GM12892 (cell line): Measurements from ENCODE around the gene ANKRD17.
A peak's percentile ranks its signal among the peaks of the same experiment; 100 is the strongest.
"Not testable (repeated sequence)": the region's sequence is repeated elsewhere in the genome, so short reads cannot be mapped to it uniquely, and the experiment has no call there.

Experiments
- DNase-seq: peaks from one replicate; pipeline ENCODE4 v3.0.0; 2011; ENCODE audit not compliant: insufficient read length
- FAIRE-seq: peaks from 2 replicates; lab custom pipeline; 2011; peaks lifted over from hg19 to GRCh38; lab: Jason Lieb, UNC
- POLR2A ChIP-seq: IDR thresholded peaks from 2 replicates; pipeline ENCODE4 v1.6.1; 2011; ENCODE audit warnings: low read depth, low read length, control low read depth
- POLR2AphosphoS5 ChIP-seq: IDR thresholded peaks from 2 replicates; pipeline ENCODE4 v1.6.1; 2011; ENCODE audit warnings: low read depth, low read length, control low read depth
- TAF1 ChIP-seq: IDR thresholded peaks from 2 replicates; pipeline ENCODE4 v1.6.1; 2011; ENCODE audit warnings: low read depth, mild to moderate bottlenecking, control low read depth, low read length, borderline replicate concordance

The ANKRD17 gene

DNA sequence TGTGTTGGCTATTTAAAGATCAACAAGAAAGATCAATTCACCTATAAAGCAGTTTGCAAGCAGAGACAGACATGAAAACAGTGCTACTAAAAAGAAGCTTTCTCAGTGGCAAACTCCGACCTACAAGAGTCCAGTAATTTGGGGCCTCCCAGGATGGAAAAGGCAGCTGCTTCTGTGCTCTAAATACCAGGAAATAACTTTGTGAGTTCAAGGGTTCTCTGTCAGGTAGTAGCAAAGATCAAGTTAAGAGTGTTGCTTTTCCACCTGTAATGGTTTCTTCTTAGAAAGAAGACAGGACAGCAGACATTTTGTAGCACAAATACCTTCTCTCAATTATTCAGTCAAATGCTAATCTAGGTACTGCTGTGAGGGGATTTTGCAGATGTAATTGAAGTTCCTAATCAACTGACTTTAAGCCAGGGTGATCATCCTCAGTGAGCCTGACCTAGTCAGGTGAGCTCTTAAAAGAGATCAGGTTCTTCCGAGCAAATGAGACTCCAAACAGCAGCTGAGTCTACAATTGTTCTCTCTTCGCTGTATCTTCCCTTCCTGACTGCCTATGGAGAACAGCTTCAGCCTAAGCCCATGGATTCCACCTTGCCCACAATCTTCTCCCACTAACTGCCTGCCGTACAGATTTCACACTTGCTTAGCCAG is 13.5 kb downstream of the ANKRD17 start:
- DNase-seq (no peak), FAIRE-seq (no peak)
- no peak for TF ChIP-seq POLR2A
- TF ChIP-seq TAF1: no peak
- no peak for TF ChIP-seq POLR2AphosphoS5

DNA sequence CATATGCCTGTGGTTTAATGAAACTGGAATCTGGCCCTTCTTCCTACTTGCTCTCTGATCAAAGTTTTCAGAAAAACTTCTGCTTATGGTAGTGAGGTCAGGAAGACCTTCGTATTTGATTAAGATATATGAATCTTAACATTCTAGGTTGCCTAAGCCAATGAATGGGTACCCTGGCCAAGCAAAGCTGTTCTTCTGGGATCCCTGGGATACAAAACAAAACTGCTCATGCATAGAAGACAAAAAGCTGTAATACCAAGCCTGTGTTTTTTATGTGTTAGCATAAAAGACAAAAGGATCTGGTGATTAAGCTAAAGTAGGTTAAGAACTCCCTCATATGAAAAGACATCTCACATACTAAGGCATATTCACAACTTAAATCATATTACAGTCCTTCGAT is 21.6 kb downstream of the ANKRD17 start:
- FAIRE-seq (no peak), DNase-seq (no peak)
- no peak for TF ChIP-seq TAF1
- TF ChIP-seq POLR2A: no peak
- no peak for TF ChIP-seq POLR2AphosphoS5

DNA sequence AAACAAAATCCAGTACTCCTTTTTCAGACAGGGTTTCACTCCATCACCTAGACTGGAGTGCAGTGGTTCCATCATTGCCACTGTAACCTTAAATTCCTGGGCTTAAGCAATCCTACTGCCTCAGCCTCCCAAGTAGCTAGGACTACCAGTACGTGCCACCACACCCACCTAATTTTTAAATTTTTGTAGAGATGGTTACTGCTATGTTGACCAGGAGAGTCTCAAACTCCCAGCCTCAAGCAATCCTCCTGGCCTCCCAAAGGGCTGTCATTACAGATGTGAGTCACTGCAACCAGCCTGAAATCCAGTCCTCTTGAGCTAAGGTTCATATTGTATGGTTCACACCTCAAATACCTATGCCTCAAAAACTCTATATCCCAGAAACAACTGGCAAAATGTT is 22.4 kb downstream of the ANKRD17 start:
- DNase-seq (no peak), FAIRE-seq (no peak)
- TF ChIP-seq TAF1 (no peak), POLR2AphosphoS5 (no peak), POLR2A (no peak)

DNA sequence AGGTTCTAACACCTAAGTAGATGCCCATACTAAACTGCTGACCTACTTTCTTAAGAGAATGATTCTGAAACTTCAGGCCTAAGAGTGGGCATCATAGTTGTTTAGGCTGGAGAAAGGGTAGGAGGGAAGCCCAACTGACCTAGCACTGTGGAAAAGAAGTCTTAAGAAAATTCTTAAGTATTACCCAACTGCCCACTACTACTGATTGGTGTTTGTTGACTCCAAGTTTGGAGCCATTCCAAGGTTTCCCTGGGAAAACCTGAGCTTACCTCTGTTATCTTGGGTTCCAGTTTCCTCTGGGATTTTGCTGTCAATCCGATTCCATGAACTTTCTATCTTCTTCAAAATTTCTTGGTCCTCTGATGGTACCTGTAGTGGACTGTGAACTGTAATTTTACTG is 23.9 kb downstream of the ANKRD17 start:
- FAIRE-seq (no peak), DNase-seq (no peak)
- no peak for TF ChIP-seq TAF1
- TF ChIP-seq POLR2AphosphoS5: no peak
- no peak for TF ChIP-seq POLR2A

DNA sequence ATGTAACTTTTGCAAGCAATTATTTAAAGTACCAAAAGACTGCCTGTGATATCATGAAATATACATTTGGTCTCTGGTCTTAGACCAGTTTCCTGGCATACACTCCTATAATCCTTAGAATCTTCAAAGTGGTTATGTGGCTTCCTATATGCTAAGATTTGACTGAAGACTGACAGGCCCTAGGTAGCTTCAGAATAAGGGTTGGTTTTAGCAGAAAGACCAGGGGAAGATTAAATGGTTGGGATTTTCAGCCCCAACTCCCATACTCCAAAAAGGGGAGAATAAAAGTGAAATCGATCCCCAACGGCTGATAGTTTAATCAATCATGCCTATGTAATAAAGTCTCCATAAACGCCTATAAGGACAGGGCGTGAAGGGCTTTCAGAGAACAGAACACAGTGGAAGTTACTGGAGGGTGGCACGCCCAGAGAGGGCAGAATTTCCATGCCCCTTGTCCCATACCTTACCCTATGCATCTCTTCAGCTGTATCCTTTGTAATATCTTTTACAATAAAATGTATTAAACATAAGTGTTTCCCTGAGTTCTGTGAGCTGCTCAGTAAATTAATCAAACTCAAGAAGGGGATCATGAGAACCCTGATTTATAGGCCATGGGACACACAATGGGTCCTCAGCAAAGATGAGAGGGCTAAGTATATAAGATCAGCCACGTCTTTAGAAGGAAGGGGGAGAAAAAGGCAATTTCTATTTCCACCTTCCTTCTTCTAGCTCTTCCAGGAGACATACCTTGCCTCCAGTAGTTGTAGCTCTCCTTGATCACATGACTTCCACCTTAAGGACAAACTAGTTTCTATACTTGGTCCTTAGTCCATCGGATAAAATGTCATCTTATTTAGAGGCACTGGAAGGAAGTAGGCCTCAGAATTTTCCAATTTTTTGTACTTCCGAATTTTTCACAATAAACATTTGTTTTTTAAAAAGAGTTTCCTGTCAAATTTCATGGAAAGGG is 26.8 kb downstream of the ANKRD17 start:
- TF ChIP-seq POLR2A (no peak), TAF1 (no peak), POLR2AphosphoS5 (no peak)
- DNase-seq (no peak), FAIRE-seq (no peak)

DNA sequence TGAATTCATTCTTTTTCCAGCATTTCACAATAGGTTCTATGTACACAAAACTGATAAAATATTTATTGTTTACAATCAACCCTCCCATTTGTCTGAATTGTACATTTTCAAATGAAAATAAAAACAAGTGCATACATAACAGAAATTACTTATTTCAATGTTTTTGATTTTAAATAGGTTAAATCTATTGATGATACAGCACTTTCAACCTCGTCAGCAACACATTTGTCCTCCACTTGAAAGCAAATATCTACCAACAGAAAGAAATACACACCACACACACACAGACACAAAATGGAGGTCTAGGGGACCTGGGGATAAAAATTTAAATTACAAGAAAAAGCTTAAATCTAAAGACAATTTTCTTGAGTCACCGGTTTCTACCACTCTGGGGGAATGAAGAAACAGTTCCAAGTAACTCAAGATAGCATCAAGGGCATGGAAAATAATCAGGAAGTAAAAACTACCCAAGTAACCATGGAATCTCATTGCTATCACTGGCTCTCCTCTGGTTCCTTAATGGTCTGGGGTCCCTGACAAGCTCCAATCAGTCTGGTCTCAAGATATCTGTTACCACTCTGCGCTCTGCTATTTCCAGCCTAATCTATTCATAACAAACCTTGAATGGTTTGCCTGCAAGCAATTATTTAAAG is 27.6 kb downstream of the ANKRD17 start:
- TF ChIP-seq POLR2AphosphoS5 (no peak), TAF1 (no peak), POLR2A (no peak)
- FAIRE-seq (no peak), DNase-seq (no peak)

DNA sequence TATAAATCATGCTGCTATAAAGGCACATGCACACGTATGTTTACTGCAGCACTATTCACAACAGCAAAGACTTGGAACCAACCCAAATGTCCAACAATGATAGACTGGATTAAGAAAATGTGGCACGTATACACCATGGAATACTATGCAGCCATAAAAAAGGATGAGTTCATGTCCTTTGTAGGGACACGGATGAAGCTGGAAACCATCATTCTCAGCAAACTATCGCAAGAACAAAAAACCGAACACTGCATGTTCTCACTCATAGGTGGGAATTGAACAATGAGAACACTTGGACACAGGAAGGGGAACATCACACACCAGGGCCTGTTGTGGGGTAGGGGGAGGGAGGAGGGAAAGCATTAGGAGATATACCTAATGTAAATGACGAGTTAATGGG is 29.8 kb downstream of the ANKRD17 start:
- FAIRE-seq: not testable (repeated sequence)

DNA sequence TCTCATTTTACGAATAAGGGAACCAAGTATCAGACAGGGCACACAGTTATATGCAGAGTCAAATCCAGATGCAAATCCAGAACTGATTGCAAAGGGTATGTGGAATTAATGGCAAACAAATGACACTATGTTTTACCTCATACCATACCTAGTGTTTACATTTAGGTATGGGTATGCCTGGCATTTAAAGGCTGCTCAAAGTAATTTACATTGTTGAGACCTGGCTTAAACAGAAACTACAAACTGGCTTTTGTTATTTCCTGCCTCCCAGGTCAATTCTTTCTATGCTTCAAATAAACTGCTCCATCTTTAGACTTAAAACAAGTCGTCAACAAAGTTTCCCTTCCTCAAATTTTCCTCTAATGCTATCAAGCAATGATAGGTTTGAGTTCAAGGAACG is 33.7 kb downstream of the ANKRD17 start:
- DNase-seq (no peak), FAIRE-seq (peak; percentile 78)
- TF ChIP-seq TAF1 (no peak), POLR2AphosphoS5 (no peak), POLR2A (no peak)

More for the DNA sequence above, 29.8 kb downstream of the ANKRD17 start:
- DNase-seq: not testable (repeated sequence)

DNA sequence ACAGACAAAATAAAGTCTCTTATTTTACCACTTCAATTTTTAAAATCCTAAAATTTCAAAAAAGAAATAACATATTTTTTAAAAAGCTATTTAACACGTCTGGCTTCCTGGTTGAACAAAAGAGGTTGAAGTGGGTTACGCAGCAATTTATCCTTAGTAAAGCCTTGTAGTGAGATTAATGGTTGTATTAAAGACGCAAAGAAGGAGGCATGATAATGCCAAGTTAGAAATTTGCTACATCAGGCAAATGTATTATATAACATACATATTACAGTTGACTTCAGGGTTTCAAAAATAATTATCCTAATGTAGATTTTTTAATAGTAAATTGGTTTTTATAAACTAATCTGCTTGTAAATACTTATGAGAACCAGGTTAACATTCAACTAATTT is 35.3 kb downstream of the ANKRD17 start:
- TF ChIP-seq POLR2AphosphoS5: no peak
- no peak for TF ChIP-seq POLR2A
- no peak for TF ChIP-seq TAF1
- DNase-seq (no peak), FAIRE-seq (no peak)

DNA sequence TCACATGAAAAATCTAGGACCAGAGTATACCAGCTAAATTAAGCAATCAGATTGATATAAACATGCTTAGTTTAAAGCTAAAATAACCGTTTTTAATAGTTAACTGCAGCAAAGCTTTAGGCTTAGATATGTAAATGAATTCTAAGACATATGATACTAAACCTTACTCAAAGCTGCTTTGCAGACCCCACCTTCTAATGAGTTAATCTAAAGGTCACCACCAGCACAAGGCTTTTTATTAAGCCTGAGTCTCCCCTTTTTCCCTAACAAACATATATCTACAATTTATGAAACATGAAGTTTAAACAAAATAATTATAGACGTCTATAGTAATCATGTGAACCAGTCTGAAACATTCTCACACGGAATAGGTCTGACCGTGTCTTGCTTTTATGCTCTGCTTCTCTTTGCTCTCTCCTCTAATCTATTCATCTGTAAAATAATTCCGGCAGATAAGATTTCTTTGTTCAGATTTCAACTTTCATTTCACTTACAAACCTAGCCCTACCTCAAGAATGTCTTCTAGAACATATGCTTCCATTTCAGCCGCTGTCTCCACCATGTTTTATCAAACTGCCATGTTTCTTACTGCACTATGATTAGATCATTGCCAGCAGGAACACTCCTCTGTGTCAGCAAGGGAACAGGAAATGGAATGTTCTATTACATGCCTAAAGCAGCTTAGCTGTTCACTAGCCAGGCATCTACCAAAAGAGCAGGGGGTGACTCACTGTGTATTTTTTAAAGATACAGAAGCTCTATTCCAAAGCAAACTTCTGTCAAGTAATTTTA is 35.9 kb downstream of the ANKRD17 start:
- DNase-seq: no peak

DNA sequence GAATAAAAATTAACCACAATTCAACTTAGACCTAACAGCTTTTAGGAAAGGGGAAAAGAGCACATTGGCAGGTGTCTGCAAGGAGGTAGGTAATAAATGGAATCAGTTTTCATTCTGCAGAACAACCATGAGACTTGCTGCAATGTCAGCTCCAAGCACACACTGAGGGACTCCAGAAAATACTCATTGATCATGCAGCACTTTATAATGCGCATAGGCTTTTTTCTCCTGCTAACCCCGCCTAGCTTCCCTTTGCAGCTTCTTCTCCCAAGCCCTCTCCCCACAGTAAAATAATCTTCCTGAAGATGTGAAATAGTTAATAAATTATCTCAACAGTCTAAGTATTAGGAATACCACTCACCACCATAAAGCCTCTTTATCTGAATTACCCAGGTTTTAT is 36.9 kb downstream of the ANKRD17 start:
- TF ChIP-seq POLR2A (no peak), TAF1 (no peak), POLR2AphosphoS5 (no peak)
- FAIRE-seq (peak; percentile 36), DNase-seq (no peak)

More for the DNA sequence above, 35.9 kb downstream of the ANKRD17 start:
- peak; percentile 62 for TF ChIP-seq POLR2A
- TF ChIP-seq POLR2AphosphoS5: peak; percentile 73
- peak; percentile 53; the same call in 1 of the 2 replicates for TF ChIP-seq TAF1
- FAIRE-seq: peak; percentile 99
